ENCODE results near the gene COLEC11.
"Not testable (repeated sequence)": the region's sequence is repeated elsewhere in the genome, so short reads cannot be mapped to it uniquely, and the experiment has no call there.

COLEC11 gene

DNA sequence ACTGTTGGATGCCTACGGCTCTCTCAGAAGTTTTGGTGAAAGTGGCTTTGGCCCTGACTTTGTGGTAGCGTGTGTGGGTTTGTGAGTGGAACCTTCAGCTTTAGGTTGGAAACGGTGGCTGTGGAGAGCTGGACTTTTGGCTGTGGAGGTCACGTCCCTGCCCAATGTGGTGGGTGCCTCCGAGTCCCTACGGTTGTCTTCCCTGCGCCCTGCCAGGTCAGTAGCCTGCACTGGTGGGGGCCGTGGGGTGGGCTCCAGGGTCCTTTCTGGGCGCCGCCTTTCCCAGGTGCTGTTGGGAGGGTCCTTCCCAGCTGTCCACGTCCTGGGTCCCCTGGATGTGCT, 11.1 kb downstream of the COLEC11 start:
- DNase-seq = no peak

DNA sequence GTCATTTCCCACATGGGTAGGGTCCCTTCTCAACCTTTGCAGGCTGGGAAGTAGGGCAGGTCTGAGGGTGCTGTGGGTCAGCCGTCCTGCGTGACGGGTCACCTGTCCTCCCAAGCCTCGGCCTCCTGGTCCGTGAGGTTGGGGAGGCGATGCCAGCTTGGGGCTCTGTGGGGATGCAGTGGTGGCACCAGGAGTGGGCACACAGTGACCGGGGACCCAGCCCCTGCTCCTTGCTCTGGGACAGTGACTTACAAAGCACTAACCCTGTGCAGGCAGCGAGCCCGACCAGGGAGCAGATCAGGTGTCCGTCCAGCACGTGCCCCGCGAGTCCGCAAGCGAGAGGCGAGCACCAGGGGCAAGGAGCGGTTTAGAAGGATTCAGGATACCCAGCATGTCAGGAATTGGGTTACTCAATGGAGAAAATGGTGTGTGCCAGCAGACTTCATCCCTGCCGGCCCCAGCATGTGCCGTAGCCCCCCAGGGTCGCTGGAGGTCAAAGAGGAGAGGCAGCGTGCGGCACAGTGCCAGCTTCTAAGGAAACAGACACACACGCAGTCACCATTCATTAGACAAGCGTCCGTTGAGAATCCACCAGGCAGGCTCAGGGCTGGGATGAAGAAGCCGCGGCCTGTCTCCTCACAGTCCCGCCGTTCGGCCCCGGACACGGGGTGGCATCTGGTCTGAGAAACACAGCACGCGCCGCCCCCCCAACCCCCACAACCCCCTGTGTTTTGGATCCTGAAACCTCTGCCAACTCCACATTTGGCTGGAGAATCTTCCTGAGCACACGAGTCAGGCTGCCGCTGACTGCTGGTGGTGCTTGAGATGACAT, 11.7 kb downstream of the COLEC11 start:
- DNase-seq = no peak

DNA sequence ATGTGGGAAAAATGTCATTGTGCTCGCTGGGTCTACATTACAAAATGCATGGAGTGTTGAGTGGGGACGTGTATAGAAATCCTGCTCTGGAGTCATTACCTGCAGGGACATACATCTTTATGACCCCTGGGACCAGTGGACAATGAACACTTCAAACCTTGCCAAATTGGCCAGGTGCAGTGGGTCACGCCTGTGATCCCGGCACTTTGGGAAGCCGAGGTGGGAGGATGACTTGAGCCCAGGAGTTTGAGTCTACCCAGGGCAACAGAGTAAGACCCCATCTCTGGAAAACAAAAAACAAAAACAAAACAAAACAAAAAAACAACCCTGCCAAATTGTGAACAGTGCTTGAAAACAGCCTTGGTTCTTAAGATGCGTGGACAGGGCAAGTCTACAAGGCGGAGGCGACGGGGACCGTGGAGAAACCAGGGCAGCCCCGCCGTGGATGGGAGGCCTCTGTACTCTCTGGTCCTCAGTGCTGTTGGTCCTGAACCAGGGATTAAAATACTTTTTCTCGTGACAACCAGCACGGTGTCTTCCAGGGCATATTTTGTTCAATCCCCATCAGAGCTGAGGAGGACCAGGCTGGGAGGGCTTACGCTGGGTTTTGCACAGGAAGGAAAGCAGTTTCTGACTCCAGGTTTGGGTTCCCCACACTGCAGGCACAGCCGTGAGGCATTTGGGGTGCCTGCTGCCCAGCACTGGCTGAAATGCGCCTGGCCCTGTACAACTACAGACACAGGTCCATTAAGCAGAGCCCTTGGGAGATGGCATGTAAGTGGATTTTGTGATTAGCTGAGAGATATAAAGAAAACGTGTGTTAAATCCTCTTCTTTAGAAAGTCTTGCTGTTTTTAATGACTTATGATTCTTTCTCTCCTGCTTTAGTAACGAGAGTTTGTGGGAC, 13.7 kb downstream of the COLEC11 start:
- DNase-seq = no peak

DNA sequence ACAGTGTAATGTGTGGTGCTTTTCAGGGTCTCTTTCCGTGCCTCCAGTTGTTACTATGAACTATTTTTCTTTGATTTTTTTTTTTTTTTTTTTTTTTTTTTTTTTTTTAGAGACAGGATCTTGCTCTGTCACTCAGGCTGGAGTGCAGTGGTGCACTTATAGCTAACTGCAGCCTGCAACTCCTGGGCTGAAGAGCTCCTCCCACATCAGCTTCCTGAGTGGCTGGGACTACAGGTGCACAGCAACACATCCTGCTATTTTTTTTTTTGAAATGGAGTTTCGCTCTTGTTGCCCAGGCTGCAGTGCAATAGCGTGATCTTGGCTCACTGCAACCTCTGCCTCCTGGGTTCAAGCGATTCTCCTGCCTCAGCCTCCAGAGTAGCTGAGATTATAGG, 14.4 kb downstream of the COLEC11 start:
- not testable (repeated sequence) for DNase-seq

DNA sequence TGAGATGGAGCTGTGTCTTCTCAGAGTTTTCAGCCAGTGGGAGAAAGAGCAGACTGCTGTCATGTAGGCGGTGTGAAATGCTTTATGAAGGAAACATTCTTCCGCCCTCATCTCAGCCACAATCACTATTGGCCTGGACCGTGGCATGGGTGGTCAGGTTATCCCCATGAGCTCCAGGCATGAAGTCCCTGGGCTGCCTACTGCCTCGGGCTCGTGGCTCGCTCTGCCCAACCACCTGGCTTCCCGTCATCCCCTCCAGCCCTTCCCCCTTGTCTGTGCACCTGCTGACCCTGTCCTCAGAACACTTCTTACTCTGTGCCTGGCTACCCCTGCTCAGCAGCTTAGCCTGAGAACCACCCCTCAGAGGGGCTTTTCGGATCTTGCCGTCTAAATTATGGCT, 15.5 kb downstream of the COLEC11 start:
- no peak for DNase-seq

DNA sequence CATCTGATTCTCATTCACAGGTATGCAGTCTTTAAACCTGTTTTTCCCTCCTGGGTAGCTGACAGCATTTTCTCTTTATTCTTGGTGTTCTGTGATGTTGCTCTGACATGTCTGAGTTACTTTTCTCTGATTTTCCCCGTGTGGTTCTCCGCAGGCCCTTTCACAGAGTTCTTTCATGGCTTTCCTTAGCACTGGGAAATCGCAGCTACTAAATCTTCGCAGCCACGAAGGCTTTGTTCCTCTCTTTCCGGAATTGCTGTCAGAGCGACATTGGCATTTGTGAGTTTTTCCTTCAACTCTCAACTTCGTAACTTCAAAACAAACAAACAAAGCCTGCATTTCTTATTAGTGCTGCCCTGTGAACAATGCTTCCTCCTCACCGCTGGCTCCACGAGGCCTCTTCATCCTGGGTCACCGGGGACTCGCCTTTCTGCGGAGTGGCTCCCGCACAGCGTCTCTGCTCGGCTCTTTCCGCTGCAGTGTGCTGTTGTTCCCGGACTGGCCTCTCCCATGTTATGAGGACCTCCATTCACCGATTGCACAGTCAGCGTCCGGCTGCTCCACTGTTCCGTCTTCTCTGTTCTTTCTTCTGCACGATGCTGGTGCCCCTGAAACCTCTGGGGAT, 16.1 kb downstream of the COLEC11 start:
- DNase-seq = no peak

DNA sequence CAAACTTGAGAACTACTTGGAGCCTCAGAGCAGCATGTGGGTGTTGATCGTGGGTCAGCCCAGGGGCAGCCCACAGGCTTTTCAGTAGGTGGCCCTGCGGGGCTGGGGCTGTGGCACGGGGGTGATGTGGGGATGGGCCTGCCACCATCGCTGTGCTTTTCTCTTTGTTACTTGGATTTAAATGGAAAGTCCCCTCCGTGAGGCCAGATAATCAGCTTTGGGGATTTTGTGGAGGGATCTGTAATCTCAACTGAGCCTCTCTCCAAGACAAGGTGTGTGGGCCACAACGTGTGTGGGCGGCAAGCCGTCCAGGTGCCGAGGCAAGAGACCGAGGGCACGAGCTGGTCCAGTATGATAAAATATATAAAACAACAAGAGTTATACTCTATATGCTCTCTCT, 16.7 kb downstream of the COLEC11 start:
- no peak for DNase-seq

DNA sequence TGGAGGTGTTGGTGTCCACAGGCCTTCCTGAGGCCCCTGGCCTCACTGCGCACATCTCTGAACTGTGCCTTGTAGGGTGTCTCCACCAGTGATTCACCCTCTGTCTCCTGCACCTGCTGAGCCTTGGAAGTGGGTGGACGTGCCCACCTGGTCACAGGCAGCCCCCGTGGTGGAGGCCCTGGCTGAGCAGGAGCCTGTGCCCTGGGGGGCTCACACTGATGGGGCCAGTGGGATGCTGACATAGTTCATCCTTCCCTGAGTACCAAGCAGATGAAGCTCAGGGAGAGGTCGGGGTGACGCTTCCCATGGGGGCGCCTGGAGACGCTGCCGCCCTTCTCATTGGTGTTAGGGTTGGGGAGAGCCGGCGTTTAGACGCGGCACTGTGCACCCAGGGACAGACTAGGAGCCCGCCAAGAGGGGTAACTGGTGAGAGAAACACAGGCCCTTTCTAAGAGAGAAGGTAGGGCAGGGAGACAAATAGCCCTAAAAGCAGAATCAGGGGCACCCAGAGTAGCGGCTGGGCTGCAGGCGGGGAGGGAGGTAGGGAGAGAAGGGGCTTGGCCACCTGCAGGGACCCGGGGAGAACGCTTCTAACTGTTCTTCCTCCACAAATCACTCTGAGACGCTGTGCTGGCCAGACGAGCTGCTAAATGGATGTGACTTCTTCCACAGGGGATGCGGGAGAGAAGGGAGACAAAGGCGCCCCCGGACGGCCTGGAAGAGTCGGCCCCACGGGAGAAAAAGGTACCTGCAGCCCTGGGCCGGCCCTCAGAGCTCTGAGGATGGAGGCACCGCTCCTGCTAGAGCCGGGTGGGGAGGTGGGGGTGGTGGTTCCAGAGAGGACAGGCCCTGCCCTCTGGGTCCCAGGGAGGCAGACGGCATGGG, 18.0 kb downstream of the COLEC11 start:
- no peak for DNase-seq

DNA sequence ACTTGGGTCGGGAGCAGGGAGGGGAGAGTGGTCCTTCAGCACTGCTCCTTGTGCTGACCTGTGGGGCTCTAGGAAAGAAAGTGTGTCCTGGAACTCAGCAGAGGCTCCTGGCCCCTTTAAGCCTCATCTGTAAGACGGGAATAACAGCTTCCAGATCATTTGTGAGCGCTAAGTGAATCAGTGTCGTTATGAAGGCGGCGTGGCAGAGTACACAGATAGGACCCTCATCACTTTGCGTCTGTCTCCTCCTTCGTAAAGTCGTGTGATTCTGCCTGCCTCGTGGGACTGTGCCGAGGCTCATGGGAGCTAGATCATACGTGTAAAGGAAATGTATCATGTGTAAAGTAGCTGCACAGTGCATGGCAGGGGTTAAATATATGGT, 18.6 kb downstream of the COLEC11 start:
- DNase-seq = no peak

DNA sequence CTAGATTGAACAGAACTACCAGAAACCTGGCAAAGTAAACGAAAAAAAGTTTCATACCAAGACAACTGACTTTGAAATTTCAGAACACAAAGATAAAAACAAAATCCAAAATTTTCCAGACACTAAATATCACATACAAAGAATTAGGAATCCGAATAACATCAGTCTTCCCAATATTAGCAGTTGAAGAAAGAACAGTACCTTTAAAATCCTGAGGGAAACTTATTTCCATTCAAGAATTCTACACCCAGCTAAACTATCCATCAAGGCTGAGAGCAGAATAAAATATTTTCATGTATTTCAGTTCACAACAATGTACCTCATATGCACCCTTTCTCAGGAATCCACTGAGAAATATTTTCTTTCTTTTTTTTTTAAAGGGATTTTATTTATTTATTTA, 19.8 kb downstream of the COLEC11 start:
- DNase-seq = not testable (repeated sequence)

DNA sequence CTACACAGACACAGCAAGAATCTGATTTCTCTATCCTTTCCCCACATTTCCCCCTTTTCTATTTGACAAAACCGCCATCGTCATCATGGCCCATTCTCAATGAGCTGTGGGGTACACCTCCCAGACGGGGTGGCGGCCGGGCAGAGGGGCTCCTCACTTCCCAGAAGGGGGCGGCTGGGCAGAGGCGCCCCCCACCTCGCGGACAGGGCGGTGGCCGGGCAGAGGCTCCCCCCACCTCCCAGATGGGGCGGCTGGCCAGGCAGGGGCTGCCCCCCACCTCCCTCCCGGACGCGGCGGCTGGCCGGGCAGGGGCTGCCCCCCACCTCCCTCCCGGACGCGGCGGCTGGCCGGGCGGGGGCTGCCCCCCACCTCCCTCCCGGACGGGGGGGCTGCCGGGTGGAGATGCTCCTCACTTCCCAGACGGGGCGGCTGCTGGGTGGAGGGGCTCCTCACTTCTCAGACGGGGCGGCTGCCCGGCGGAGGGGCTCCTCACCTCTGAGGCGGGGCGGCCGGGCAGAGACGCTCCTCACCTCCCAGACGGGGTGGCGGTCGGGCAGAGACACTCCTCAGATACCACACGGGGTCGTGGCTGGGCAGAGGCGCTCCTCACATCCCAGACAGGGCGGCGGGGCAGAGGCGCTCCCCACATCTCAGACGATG, 20.8 kb downstream of the COLEC11 start:
- not testable (repeated sequence) for DNase-seq

DNA sequence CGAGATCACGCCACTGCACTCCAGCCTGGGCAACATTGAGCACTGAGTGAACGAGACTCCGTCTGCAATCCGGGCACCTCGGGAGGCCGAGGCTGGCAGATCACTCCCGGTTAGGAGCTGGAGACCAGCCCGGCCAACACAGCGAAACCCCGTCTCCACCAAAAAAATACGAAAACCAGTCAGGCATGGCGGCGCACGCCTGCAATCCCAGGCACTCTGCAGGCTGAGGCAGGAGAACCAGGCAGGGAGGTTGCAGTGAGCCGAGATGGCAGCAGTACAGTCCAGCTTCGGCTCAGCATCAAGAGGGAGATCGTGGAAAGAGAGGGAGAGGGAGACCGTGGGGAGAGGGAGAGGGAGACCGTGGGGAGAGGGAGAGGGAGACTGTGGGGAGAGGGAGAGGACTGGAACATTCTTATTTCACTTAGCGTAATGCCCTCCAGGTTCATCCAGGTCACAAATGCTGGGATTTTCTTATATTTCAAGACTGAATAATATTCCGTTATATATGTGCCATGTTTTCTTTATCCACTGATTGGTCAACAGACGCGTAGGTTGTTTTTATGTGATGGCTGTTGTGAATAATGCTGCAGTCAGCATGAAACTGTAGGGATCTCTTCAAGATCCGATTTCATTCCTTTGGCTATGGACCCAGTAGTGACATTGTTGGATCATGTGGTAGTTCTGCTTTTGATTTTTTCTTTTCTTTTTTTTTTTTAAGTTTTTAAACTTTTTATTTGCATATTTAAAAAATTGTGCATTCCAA, 21.7 kb downstream of the COLEC11 start:
- DNase-seq = not testable (repeated sequence)

DNA sequence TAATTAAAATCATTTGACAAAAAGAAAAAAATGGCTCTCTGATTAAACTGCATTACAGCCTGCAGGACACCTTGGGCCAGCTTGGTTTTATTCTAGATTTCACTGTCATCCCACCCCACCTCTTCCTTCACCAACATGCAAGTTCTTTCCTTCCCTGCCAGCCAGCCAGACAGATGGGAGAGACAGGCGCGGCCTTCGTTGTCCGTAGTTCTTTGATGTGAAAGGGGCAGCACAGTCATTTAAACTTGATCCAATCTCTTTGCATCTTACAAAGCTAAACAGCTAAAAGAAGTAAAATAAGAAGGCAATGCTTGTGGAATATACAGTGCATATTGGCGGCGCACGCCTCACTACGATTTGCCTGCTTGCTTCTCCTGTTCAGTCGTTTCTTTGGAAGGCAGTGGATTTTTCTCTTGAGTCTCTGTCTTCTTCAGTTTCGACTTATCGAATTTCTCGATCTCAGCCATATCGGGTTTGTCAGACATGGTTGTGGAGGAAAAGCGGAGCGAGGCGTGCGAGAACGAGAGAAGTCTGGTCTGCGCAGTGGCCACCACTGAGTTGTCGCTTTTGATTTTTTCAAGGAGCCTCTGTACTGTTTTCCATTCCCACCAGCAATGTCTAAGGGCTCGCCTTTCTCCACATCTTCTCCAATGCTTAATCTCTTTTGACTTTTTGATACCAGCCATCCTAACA, 22.4 kb downstream of the COLEC11 start:
- DNase-seq = no peak

DNA sequence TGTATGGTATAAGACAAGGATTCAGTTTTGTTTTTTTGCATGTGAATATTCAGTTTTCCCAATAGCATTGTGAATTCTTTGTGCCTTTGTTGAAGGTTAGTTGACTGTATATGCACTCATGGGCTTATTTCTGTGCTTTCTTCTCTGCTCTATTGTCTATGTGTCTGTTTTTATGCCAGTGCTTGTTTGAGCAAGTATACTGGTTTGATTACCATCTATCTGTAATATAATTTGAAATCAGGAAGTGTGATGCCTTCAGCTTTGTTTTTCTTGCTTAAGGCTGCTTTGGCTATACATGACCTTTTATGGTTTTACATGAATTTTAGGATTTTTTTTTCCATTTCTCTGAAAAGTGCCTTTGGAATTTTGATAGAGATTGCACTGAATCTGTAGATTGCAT, 23.5 kb downstream of the COLEC11 start:
- no peak for DNase-seq

DNA sequence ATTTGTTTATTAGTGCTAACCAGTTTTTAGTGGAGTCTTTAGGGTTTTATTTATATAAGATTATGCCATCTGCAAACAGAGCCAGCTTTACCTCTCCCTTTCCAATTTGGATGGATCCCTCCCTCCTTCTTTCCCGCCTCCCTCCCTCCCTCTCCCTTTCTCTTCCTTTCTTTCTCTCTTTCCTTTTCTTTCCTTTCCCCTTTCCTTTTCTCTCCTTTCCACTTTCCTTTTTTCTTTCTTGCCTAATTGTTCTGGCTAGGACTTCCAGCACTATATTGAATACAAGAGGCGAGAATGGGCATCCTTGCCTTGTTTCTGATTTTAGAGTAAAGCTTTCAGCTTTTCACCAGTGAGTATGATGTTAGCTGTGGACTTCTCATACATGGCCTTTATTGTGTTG, 24.1 kb downstream of the COLEC11 start:
- no peak for DNase-seq

DNA sequence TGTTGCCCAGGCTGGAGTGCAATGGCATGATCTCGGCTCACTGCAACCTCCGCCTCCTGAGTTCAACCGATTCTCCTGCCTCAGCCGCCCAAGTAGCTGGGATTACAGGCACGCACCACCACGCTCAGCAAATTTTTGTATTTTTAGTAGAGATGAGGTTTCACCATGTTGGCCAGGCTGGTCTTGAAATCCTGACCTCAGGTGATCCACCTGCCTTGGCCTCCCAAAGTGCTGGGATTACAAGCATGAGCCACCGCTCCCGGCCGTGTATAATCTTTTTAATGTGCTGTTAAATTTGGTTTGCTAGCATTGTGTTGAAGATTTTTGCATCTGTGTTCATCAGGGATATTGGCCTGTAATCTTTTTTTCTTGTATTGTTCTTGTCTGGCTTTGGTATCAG, 24.7 kb downstream of the COLEC11 start:
- DNase-seq = not testable (repeated sequence)

DNA sequence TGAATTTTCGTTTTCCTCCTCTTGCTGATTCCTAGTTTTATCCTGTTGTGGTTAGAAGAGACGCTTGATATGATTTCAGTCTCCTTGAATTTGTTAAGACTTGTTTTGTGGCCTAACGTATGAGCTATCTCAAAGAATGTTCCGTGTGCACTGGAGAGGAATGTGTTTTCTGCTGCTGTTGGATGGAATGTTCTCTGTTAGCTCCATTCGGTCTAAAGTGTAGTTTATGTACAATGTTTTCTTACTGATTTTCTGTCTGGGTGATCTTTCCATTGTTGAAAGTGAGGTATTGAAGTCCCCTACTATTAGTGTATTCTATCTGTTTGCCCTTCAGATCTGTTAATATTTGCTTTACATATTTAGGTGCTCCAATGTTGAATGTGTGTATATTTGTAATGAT, 25.9 kb downstream of the COLEC11 start:
- no peak for DNase-seq

DNA sequence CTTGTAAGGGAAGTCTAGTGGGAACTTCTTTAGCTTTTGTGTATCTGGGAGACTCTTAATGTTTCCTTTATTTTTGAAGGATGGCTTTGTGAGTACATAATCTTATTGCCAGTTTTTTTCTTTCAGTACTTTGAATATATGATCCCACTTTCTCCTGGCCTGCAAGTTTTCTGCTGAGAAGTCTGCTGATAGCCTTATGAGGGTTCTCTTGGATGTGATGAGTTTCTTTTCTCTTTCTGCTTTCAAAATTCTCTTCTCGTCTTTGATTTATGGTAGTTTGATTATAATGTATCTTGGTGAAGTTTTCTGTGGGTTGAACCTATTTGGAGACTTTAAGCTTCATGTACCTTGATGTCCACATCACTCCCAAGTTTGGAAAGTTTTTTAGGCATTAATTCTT, 28.1 kb downstream of the COLEC11 start:
- no peak for DNase-seq

DNA sequence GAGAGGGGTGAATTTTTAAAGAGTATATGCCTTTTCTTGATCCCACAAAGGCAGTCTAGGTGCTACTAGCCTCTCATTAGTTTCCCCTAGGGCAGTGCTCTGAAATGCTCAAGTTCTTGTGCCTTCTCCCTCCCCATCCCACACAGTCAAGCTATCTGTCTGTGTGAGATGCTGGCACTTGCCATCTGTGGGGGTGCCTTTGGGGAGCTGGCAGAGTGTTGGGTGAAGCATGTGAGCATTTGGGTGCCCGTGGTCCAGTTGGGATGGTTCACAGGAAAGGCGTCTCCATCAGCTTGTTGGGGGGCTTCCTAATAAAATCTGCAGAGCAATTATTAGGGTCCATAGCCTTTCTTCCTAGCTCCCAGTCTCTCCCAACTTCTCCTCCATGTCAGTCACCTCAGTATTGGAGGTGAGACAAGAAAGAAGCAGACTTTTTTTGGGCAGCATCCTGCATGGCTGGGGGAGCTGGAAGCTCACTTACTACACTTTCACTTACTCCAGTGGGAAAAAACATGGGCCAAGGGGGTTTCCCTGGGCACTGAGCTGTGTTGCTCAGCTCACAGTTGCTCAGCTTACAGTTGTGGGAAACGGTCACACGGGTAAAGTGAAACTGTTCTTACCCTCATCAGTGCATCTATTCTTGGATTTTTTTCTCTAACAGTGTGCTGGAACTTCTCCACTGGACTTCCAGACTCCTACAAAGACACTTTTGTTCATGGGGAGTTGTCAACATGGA, 29.3 kb downstream of the COLEC11 start:
- no peak for DNase-seq

DNA sequence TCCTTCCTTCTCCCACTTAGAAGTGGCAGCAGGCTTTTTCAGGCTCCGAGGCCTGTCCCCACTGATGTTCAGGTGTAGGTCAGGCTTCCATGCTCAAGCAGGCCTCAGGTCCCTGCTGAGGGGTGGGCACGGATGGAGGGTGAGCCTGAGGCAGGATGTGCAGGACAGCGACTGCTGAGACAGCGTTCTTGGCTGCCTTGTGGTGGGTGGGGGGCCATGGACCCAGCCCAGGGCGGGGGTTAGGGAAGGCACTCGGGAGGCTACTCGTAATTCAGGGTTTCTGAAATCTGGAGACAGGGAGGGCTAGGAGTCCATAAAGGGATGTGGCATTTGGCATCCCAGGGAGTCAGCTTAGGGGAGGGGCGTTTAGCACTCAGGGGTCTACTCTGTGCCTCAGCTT, 30.3 kb downstream of the COLEC11 start:
- no peak for DNase-seq
